Tibial nerve (tissue), 4 donors: Measurements from ENCODE around the gene COA1. TPM values are rescaled to one million over a fixed set of nuclear protein-coding genes. Genes with fewer than 3 reads are reported as not detected.
A peak's percentile ranks its signal among the peaks of the same experiment; 100 is the strongest.

Source experiments
- DNase-seq, 2 donors: peaks; one replicate each; pipeline ENCODE4 v3.0.0-alpha.2; 2019; ENCODE audit warnings: low spot score in 2 of 2
- H3K27ac ChIP-seq, 4 donors: fragments of 200-600 bp; sonication (generic) in 3 of 4; one replicate each; pipeline ENCODE4 v1.5.1; 2017 to 2019; ENCODE audit warnings: mild to moderate bottlenecking in 1 of 4
- H3K27me3 ChIP-seq, 2 donors: fragments of 200-600 bp; sonication (generic) in 1 of 2; one replicate each; pipeline versions ENCODE4 v1.5.1 to v1.6.0; 2017 to 2019
- H3K36me3 ChIP-seq, 3 donors: fragments of 200-600 bp; sonication (generic); one replicate each; pipeline ENCODE4 v1.5.1; 2018 to 2019
- H3K4me1 ChIP-seq, 4 donors: fragments of 200-600 bp; sonication (generic) in 3 of 4; one replicate each; pipeline ENCODE4 v1.5.1; 2017 to 2019
- H3K4me3 ChIP-seq, 4 donors: fragments of 200-600 bp; sonication (generic) in 3 of 4; one replicate each; pipeline ENCODE4 v1.5.1; 2017 to 2019; ENCODE audit warnings: mild to moderate bottlenecking in 1 of 4, moderate library complexity in 1 of 4
- H3K9me3 ChIP-seq, 4 donors: fragments of 200-600 bp; sonication (generic) in 3 of 4; one replicate each; pipeline ENCODE4 v1.5.1; 2017 to 2019
- CTCF ChIP-seq, 5 experiments: fragments of 200-600 bp in 3 of 5; fragments of 450-650 bp in 2 of 5; sonication (generic) in 3 of 5; IDR thresholded peaks; one replicate each; pipeline ENCODE4 v1.5.1; 2016 to 2019; ENCODE audit warnings: antibody characterized with exemption in 5 of 5, mild to moderate bottlenecking in 3 of 5, moderate library complexity in 2 of 5
- EP300 ChIP-seq, 2 donors: sonication (generic); formaldehyde crosslinking; IDR thresholded peaks; one replicate each; pipeline ENCODE4 v1.6.1; 2017; ENCODE audit warnings: antibody characterized with exemption in 2 of 2, mild to moderate bottlenecking in 1 of 2
- POLR2A ChIP-seq, 2 donors: fragments of 450-650 bp; IDR thresholded peaks; one replicate each; pipeline ENCODE4 v1.6.1; 2017; ENCODE audit warnings: antibody characterized with exemption in 2 of 2, mild to moderate bottlenecking in 2 of 2, moderate library complexity in 2 of 2
- WGBS, 2 donors: methylation state at CpG; one replicate each; pipeline ENCODE4 v1.1.5; 2018; 5-methylcytosine and 5-hydroxymethylcytosine counted together
- total RNA-seq, 4 donors: library from RNA; depleted of rRNA; stranded (reverse); fragments of >200 nt; gene quantifications; one replicate each; pipeline ENCODE4 v1.1.0, GENCODE V29; 2016

The COA1 gene
- total RNA-seq, 4 donors from 2014 or later: 58.5 to 74.1 (median 64.7) TPM

DNA sequence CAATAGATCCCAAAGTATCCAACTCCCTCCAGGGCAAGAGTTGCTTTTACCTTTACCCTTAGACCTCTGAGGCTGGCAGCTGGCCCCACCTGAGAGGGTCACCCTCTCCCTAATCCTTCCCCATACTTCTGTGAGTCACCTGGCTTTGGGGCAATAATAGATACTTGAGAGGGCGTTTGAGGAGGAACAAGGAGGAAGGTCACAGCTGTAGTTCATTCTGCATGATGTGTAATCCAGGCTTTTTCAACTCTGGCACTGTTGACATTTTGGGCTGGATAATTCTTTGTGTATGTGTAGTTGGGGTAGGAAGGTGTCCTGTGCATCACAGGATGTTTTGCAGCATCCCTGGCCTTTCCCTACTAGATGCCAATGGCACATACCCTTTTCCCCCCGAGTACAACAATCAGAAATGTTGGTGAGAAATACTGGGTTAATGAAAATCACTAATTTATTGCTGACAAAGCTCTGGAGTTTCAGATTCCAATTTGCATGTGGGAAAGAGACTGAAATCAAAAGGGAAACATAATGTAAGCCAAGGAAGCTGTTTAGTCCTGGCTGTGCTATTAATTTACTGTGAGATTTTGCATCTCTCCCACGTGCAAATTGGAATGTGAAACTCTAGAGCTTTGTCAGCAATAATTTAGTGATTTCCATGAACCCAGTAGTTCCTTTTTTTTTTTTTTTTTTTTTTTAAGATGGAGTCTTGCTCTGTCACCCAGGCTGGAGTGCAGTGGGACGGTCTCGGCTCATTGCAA lies 32.8 kb upstream of the COA1 start:
- Histone ChIP-seq H3K27ac (peak overlapping the region in 1 of 4 donors; percentile 39), H3K36me3 (no peaks in the 10 kb centered on the region), H3K27me3 (no peaks in the 10 kb centered on the region), H3K4me3 (no peak overlapping the region), H3K4me1 (peaks cover 0 to 59% (median 10%) of the 10 kb centered on the region in 4 donors), H3K9me3 (no peaks in the 10 kb centered on the region)
- no peak for DNase-seq
- 66 to 69% methylated on average over 5 of the region's 5 CpGs for WGBS, 2 donors
- TF ChIP-seq POLR2A (IDR thresholded peaks at IDR 0.05) (no peak), EP300 (IDR thresholded peaks at IDR 0.05) (no peak), CTCF (IDR thresholded peaks at IDR 0.05) (no peak)

DNA sequence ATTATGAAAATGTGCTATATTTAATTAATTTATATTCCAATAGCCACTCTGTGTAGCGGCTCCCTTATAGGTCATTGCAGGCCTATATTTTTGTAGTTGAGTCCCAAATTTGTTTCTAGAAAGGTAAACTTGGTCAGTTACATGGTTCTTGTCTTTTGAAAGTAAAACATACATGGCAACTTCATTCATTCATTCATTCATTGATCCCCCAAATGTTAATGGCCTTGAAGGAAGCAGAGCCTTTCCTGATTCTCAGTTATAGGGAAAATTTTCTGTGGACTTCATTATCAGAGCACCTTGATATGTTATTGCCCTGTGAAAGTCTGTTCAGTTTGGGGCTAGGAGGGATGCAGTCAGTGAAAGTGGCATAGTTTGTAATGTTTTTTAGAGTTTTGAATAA lies 32.1 kb upstream of the COA1 start:
- H3K36me3 ChIP-seq: no peaks in the 10 kb centered on the region
- DNase-seq: no peak
- H3K9me3 ChIP-seq: no peaks in the 10 kb centered on the region
- no peaks in the 10 kb centered on the region for H3K27me3 ChIP-seq
- H3K4me3 ChIP-seq: no peak overlapping the region
- H3K27ac ChIP-seq: no peak overlapping the region
- peaks cover 0 to 55% (median 10%) of the 10 kb centered on the region in 4 donors for H3K4me1 ChIP-seq
- WGBS, 2 donors: 100% methylated on average over 1 of the region's 1 CpG
- TF ChIP-seq EP300 (IDR thresholded peaks at IDR 0.05) (no peak), CTCF (IDR thresholded peaks at IDR 0.05) (no peak), POLR2A (IDR thresholded peaks at IDR 0.05) (no peak)

GRCh38 chr7:43760861-43761260 lies 31.5 kb upstream of the COA1 start:
- TF ChIP-seq CTCF (IDR thresholded peaks at IDR 0.05): no peak
- no peak for TF ChIP-seq POLR2A (IDR thresholded peaks at IDR 0.05)
- no peak for TF ChIP-seq EP300 (IDR thresholded peaks at IDR 0.05)
- H3K27me3 ChIP-seq: no peaks in the 10 kb centered on the region
- no peak for DNase-seq
- WGBS, 2 donors: 97% methylated on average over 5 of the region's 5 CpGs
- H3K4me3 ChIP-seq: no peak overlapping the region
- H3K27ac ChIP-seq: no peak overlapping the region
- H3K9me3 ChIP-seq: no peaks in the 10 kb centered on the region
- H3K36me3 ChIP-seq: no peaks in the 10 kb centered on the region
- peaks cover 0 to 55% (median 10%) of the 10 kb centered on the region in 4 donors for H3K4me1 ChIP-seq

DNA sequence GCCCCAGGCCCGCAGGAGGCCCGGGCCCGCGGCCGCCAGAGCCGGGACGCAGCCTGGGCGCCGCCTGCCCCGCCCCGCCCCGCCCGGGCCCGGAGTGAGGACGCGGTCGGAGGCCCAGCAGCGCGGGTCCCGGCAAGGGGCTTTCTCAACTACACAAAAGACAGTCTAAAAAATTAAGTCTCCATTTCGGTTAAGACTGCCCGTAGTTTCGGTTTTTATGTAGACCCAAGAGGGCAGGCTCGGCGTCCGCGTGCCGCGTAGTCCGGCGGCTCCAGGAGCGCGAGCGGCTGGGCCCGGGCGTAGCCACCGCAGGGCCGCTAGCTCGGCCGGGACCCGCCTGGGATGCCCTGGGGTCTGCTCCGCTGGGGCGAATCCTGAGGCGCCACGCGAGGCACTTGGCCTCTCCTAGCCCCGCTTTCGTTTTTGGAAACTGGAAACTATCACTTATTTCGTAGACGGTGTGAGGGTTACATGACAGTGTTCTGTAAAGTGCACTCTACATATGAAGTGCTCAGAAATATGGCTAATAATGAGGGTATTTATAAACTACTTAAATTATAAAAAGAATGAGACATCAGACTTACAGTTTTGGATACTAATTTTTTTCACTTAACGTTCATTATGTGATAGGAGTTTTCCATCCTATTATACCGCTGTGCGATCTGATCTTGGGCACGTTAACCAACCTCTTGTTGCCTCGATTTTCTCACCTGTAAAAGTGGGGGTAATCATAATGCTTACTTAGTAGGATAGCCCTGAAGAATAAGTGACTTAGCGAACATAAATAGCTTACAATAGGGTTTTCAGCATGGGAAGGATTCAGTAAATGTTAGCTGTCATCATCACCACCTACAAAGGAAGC lies 29.7 kb upstream of the COA1 start:
- Histone ChIP-seq H3K27me3 (no peaks in the 10 kb centered on the region), H3K4me1 (peaks cover 0 to 41% (median 7%) of the 10 kb centered on the region in 4 donors), H3K4me3 (peak overlapping the region; percentile 76 to 92 (median 82)), H3K27ac (peak overlapping the region; percentile 72 to 86 (median 84)), H3K36me3 (no peaks in the 10 kb centered on the region), H3K9me3 (no peaks in the 10 kb centered on the region)
- TF ChIP-seq POLR2A (IDR thresholded peaks at IDR 0.05) (no peak), CTCF (IDR thresholded peaks at IDR 0.05) (no peak), EP300 (IDR thresholded peaks at IDR 0.05) (no peak)
- DNase-seq: peak in 1 of 2 donors; percentile 19
- 6 to 9% methylated on average over 38 to 52 of the region's 56 CpGs for WGBS, 2 donors
